OCI-LY7 (cell line): ENCODE measurements around the gene GLRX5. TPM values are rescaled to one million over a fixed set of nuclear protein-coding genes. Genes with fewer than 3 reads are reported as not detected.
A peak's percentile ranks its signal among the peaks of the same experiment; 100 is the strongest.

Experiments
- BruUV-seq: library from RNA; stranded (reverse); fragments of 400-500 nt; replicated peaks from 2 replicates; lab custom pipeline; 2021; lab: Mats Ljungman, UMichigan
- CTCF ChIA-PET: fragments of 300-600 bp; sonication (Branson Sonifier 250); formaldehyde crosslinking; loops from one replicate; lab custom pipeline; 2022; ENCODE audit warnings: antibody characterized with exemption; ENCODE audit not compliant: unreplicated experiment; lab: Charles Lee
- POLR2A ChIA-PET: fragments of 300-600 bp; sonication (Branson Sonifier 250); formaldehyde crosslinking; loops from one replicate; lab custom pipeline; 2022; ENCODE audit warnings: antibody characterized with exemption; lab: Charles Lee
- DNase-seq: peaks from one replicate; pipeline ENCODE4 v3.0.0-alpha.2; 2015; ENCODE audit warnings: low spot score
- H2AFZ ChIP-seq: fragments of 200-600 bp; sonication (generic), shearing (Covaris generic); 2 replicates; pipeline ENCODE4 v1.6.1; 2014; ENCODE audit warnings: mild to moderate bottlenecking, antibody characterized with exemption, low read length, moderate library complexity
- H3K27ac ChIP-seq: fragments of 200-600 bp; sonication (generic); 2 replicates; pipeline ENCODE4 v1.5.1; 2014; ENCODE audit warnings: mixed run types, low read depth, mild to moderate bottlenecking, moderate library complexity, low read length, inconsistent platforms; ENCODE audit not compliant: poor library complexity, severe bottlenecking
- H3K36me3 ChIP-seq: fragments of 200-600 bp; sonication (generic); 2 replicates; pipeline ENCODE4 v1.6.1; 2014; ENCODE audit warnings: mild to moderate bottlenecking, antibody characterized with exemption, low read length, moderate library complexity, mixed read lengths; ENCODE audit not compliant: insufficient read depth
- H3K4me1 ChIP-seq: fragments of 200-600 bp; sonication (generic); 2 replicates; pipeline ENCODE4 v1.5.1; 2014; ENCODE audit warnings: mild to moderate bottlenecking, low read length; ENCODE audit not compliant: insufficient read depth, poor library complexity, severe bottlenecking
- H3K4me2 ChIP-seq: fragments of 200-600 bp; sonication (generic); 2 replicates; pipeline ENCODE4 v1.6.1; 2014; ENCODE audit warnings: mild to moderate bottlenecking, low read length
- H3K4me3 ChIP-seq: fragments of 200-600 bp; sonication (generic); 2 replicates; pipeline ENCODE4 v1.5.1; 2014; ENCODE audit warnings: mild to moderate bottlenecking, low read depth, low read length; ENCODE audit not compliant: poor library complexity, severe bottlenecking
- H3K79me2 ChIP-seq: fragments of 200-600 bp; sonication (generic); 2 replicates; pipeline ENCODE4 v1.6.1; 2016; ENCODE audit warnings: low read depth, mild to moderate bottlenecking, low read length, moderate library complexity, mixed read lengths; ENCODE audit not compliant: insufficient read depth
- H3K9me2 ChIP-seq: fragments of 200-600 bp; sonication (generic); 2 replicates; pipeline ENCODE4 v1.6.1; 2016; ENCODE audit warnings: mild to moderate bottlenecking, low read length, mixed read lengths; ENCODE audit not compliant: insufficient read depth
- H3K9me3 ChIP-seq: fragments of 200-600 bp; sonication (generic); 2 replicates; pipeline ENCODE4 v1.6.1; 2014; ENCODE audit warnings: mild to moderate bottlenecking, mixed run types, low read length, mixed read lengths
- H4K20me1 ChIP-seq: fragments of 200-600 bp; sonication (generic); 2 replicates; pipeline ENCODE4 v1.6.1; 2014; ENCODE audit warnings: mild to moderate bottlenecking, antibody characterized with exemption, low read length, moderate library complexity, mixed read lengths; ENCODE audit not compliant: insufficient read depth
- CTCF ChIP-seq: fragments of 200-600 bp; sonication (generic); conservative IDR thresholded peaks from 2 replicates; pipeline ENCODE4 v1.5.1; 2014; ENCODE audit warnings: mild to moderate bottlenecking, antibody characterized with exemption, low read length, moderate library complexity, mixed read lengths
- EZH2phosphoT487 ChIP-seq: fragments of 200-600 bp; sonication (generic); IDR thresholded peaks from 2 replicates; pipeline ENCODE4 v1.6.1; 2018; ENCODE audit warnings: low read depth, borderline replicate concordance, mild to moderate bottlenecking, mixed run types, antibody characterized with exemption, low read length, moderate library complexity, mixed read lengths
- intact Hi-C: fragments of 100-400 bp; cut with micrococcal nuclease; formaldehyde crosslinking; loops from one replicate; pipeline ENCODE4 v1.10.0; 2022; ENCODE audit not compliant: unreplicated experiment
- total RNA-seq, 2 experiments: library from RNA; depleted of rRNA in 1 of 2; stranded (reverse); fragments of >200 nt in 1 of 2; shearing (Covaris generic) in 1 of 2; gene quantifications; 2 replicates each; pipeline ENCODE4 v1.2.3, GENCODE V29; 2014 to 2022

The GLRX5 gene
- total RNA-seq, 2 experiments from 2014 or later, result 68.2 to 78.4 TPM

GRCh38 chr14:95514131-95515079 lies 20.4 kb upstream of the GLRX5 start:
- Histone ChIP-seq H3K9me3 (no peaks in the 10 kb centered on the region), H3K79me2 (no peaks in the 10 kb centered on the region), H2AFZ (no peak overlapping the region; the same call in 1 of the 2 replicates), H3K27ac (no peak overlapping the region), H3K9me2 (no peaks in the 10 kb centered on the region), H3K4me2 (peak overlapping the region; percentile 62), H4K20me1 (no peaks in the 10 kb centered on the region), H3K4me1 (peaks cover 45% of the 10 kb centered on the region), H3K36me3 (no peaks in the 10 kb centered on the region), H3K4me3 (no peak overlapping the region)
- BruUV-seq, result no TSS peak
- TF ChIP-seq EZH2phosphoT487 (no peak), CTCF (no peak)
- CTCF ChIA-PET, result interaction anchor here (0.6 to 1.0 kb wide), 3 partner anchors 68 to 77 kb away, joined by 3 to 6 read pairs (median 5); no protein-coding TSS in a partner anchor
- no peak for DNase-seq
- POLR2A ChIA-PET, result interaction anchor here (0.5 to 4.3 kb wide), 7 partner anchors 9 to 151 kb away, joined by 3 to 30 read pairs (median 4); no protein-coding TSS in a partner anchor
- intact Hi-C loops, result no loop called here

DNA sequence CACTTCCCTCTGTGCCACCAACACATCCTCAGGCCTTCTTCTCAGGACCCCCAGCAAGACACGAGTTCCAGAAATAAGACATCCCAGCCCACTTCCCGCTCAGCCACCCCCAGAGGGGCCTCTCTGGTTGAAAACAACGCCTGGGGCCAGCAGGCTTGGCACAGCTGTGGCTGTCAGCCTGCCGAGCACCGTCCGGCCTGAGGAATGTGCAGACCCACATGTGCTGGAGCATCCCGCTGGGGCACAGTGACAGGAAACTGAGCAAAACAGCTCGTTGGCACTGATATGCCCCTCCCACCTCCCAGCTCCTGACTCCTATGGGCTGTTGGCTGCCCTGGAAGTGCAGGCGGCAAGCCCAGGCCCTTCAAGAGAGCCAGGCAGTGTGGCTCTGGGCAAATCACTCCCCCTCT lies 19.8 kb upstream of the GLRX5 start:
- intact Hi-C loops, result no loop called here
- POLR2A ChIA-PET, result interaction anchor here (1.2 to 4.3 kb wide), 5 partner anchors 11 to 63 kb away, joined by 3 to 30 read pairs (median 4); no protein-coding TSS in a partner anchor
- Histone ChIP-seq H3K9me3 (no peaks in the 10 kb centered on the region), H3K27ac (no peak overlapping the region), H3K9me2 (no peaks in the 10 kb centered on the region), H3K4me3 (no peak overlapping the region), H2AFZ (peak overlapping the region; percentile 67; the same call in 1 of the 2 replicates), H3K36me3 (no peaks in the 10 kb centered on the region), H3K4me2 (peak overlapping the region; percentile 62), H3K79me2 (no peaks in the 10 kb centered on the region), H4K20me1 (no peaks in the 10 kb centered on the region), H3K4me1 (peaks cover 52% of the 10 kb centered on the region)
- TF ChIP-seq CTCF, result no peak
- TF ChIP-seq EZH2phosphoT487, result no peak
- CTCF ChIA-PET, result interaction anchor here (0.6 to 1.0 kb wide), 2 partner anchors 68 to 73 kb away, joined by 5 to 6 read pairs; no protein-coding TSS in a partner anchor
- BruUV-seq, result no TSS peak
- DNase-seq, result no peak
